Hindlimb muscle (tissue), 1 donor: Measurements from ENCODE around the gene NPTX1. TPM values are rescaled to one million over a fixed set of nuclear protein-coding genes. Genes with fewer than 3 reads are reported as not detected.

Source experiments
- DNase-seq: peaks from one replicate; pipeline ENCODE4 v3.0.0-alpha.2; 2013
- polyA plus RNA-seq: library from polyadenylated mRNA; unstranded; fragments of 120-200 nt; gene quantifications from one replicate; pipeline ENCODE4 v1.2.1, GENCODE V29; 2013; ENCODE audit not compliant: insufficient read length

The NPTX1 gene
- polyA plus RNA-seq, 1 donor: 0.43 TPM

DNA sequence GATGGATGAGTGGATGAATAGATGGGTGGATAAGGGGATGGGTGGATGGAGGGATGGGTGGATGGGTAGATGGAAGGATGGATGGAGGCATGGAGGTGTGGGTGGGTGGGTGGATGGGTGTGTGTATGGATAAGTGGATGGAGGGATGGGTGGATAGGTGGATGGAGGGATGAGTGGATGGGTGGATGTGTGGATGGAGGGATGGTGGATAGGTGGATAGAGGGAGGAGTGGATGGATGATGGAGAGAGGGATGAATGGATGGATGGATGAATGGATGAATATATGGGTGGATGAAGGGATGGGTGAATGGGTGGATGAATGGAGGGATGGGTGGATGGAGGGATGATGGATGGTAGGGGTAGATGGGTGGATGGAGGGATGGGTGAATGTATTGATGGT, 27.5 kb upstream of the NPTX1 start:
- DNase-seq: no peak

DNA sequence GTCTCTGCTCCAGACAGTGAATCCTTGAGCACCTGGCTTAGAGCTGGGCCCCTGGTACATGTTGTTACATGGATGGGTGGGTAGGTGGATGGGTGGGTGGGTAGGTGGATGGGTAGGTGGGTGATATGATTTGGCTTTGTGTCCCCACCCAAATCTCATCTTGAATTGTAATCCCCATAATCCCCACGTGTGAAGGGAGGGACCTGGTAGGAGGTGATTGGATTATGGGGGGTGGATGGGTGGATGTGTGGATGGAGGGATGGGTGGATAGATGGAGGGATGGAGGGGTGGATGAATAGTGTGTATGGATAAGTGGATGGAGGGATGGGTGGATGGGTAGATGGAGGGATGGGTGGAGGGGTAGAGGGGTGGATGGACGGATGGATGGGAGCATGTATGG, 26.6 kb upstream of the NPTX1 start:
- no peak for DNase-seq

DNA sequence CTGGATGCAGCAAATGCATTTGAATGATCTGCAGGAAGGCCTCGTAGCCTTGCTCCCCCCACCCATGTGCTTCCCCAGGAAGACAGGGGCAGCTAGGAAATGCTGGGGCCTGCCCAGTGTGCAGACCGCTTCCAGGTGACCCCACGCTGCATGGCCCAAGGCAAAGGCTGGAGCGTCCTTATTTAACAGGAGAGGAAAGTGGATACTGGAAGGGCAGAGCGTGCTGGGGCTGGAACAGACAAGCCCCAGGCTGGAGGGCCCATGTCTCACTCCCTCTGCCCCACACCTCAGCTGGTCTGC, 26.1 kb upstream of the NPTX1 start:
- DNase-seq: no peak

DNA sequence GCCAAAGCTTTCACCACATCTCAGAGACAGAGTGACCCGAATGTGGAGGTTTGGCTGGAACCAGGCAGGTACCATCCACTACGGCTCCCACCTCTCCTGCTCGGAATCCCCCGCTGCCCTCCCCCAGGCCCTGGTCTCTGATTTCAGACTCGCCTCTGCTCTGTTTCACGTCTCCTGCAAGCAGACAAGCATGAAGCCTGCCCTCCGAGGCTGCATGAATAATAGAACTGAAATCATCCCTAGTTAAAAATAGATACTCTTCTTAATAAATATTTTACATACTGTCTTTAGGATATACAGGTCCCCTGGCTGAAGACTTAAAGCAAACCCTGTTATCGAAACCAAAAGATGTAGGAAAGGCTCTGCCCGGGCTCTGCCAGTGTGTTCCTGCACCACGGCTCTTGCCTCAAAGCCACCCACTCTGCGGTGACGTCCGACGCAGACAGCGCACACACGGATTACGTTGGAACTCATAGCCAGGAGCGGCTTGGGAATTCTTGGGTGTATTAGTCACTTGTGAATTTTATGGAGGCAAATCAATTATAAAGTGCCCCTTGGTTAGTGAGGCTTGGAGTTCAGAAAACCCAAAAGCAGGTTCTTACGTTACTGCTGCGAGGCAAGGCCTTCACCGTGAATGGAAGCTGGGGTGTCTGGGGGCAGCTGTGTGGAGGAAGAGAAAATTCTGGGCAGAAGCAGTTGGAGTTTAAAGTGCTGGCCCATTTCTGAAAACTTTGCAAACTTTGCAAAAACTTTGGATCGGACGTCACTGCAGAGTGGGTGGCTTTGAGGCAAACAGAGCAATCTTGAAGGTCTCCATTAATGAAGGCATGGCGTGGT, 25.6 kb upstream of the NPTX1 start:
- no peak for DNase-seq

DNA sequence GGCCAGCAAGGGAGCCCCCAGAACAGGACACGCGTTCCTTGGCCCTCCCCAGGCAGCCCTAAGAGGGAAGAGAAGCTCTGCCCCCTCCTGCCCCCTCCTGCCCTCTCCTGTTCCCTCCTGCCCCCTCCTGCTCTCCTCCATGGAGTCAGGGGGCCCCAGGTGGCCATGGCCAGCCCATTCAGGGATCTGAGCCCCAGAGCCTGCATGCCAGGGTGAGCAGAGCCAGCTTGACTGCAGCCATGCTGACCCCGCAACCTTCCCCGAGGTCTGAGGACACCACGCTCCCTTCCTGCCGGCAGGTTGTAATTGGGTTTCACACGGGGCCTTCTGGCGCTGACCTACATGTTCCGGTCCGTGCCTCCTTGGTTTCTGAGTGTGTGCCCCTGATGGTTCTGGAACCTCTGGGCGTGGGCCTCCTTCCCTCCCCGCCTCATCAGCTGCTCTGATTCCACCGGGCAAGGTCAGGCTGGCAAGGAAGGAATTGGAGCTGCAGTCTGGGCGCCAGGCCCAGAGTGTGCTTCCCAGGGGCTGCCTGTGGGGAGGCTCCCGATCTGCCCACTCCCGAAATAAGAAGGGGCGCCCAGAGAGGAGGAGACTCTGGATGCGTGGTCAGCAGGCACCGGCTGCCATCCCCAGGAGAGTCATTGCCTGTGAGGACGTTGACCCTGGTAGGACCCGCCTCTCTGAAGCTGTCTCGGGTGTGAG, 23.7 kb upstream of the NPTX1 start:
- no peak for DNase-seq

DNA sequence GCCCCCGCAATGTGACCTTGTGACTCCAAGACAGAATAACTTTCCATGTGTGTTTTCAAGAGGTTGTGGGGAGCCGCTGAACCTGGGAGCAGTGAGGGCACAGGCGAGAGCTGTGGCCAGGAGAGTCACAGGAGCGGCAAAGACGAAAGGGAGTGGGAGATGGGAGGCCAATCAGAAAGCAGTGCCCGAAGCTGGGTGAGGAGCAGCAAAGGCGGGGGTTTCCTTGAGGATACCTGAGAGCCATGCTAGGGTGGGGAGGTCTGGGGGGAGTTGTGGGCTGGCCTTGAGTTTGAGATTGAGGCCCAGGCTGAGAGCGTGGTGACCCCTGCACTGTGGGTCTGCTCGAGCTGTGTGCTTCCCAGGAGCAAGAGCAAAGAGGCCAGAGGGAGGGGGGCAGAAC, 23.2 kb upstream of the NPTX1 start:
- DNase-seq: no peak

DNA sequence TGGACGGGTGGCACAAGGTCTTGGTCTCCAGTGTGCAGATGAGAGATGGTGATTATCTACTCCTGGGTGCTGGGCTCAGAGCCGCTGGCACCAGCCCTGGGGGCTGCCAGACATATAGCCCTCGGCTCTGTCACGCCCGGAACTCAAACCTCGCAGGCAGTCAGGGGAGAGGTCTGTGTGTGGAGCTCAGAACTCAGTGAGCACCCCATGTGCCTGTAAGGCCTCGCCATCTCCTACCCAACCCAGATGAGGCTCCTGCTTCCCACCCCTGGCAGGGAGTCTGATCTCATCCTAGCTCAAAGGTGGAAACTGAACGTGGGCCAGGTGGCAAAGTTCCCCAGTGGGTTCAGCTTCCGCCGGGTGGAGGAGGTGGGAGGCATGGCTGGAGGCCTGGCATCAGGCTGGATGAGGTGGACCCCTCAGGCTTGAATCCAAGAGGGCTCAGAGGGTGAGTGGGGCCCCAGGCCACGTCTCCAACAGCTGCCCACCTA, 22.6 kb upstream of the NPTX1 start:
- DNase-seq: no peak

DNA sequence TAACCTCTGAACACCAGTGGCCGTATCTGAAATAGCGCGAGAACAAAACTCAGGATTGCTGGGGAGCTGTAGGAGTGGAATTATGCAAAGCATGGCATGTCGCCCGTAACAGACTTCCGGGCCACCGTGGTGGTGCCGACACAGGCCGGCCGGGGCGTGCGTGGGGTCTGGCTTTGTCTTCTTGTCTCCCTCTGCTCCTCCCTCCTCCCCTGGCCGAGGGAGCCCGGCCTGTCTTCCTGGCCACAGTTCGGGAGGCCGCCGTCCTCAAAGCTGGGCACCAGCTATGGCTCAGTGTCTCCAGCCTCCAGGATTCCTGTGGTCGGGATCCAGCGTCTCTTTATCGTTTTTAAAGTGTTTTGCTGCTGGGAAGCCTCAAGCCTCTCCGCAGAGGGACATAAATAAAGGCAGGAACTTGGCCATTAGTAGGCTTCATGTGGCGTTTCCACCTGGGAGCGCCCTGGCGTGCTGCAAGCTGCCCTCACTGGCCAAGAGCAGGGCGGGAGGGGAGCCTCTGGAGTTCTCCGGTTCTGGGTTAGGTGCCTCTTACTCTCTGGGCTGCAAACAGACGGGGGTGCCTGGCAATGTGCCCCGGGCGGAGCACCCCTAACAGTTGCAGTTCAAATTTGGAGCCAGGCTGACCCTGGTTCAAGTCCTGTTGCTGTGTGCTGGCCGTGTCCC, 22.0 kb upstream of the NPTX1 start:
- peak; percentile 64 for DNase-seq

DNA sequence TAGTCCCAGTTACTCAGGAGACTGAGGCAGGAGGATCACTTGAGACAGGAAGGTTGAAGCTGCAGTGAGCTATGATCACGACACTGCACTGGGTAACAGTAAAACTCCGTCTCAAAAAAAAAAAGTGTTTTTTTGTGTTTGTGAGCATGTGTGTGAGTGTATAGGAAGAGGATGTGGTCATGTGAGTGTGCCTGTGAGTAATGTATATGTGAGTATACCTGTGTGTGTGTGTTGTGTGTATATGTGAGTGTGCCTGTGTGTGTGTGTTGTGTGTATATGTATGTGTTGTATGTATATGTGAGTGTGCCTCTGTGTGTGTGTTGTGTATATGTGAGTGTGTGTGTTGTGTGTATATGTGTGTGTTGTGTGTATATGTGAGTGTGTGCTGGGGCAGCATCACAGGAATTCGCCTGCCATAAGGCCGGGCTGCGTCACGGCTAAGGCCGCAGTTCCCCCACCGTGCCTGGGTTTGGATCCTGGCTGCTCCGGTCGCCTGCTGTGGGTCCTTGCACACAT, 21.4 kb upstream of the NPTX1 start:
- no peak for DNase-seq

DNA sequence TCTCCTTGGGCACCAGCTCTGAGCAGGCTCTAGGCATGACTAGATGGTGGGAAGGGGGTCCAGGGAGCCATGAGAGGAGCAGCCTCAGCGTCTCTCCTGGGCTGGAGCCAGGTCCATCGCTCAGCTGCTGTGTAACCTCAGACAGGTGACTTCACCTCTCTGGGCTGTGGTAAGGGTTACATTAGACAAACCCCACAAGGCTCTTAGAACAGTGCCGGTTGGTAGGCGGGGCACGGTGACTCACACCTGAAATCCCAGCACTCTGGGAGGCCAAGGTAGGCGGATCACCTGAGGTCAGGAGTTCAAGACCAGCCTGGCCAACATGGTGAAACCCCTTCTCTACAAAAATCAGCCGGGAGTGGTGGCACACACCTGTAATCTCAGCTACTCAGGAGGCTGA, 18.1 kb upstream of the NPTX1 start:
- no peak for DNase-seq

DNA sequence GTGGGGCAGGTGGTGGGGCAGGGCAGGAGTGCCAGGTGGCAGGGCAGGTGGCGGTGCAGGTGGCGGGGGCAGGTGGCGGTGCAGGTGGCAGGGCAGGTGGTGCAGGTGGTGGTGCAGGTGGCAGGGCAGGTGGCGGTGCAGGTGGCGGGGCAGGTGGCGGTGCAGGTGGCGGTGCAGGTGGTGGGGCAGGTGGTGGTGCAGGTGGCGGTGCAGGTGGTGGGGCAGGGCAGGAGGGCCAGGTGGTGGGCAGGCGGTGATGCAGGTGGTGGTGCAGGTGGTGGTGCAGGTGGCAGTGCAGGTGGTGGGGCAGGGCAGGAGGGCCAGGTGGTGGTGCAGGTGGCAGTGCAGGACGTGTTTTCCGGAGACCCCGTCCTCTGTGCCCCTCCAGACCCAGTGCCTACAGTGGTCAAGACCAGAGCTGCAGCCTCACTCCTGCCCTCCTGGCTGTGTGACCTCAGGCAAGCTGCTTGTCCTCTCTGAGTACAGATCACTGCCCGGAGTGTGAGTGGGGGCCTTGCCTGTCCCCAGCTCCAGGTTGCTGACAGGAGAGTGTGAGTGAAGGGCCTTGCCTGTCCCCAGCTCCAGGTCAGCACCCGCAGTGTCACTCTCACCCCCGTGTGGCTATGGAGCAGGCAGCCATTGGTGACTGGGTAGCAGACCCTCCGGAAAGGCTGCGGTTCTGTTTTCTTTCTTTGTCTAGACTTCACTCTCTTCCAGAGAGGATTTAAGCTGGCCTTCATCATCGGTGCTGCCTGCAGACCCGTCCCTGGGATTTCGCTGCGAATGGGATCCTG, 16.1 kb upstream of the NPTX1 start:
- DNase-seq: no peak

DNA sequence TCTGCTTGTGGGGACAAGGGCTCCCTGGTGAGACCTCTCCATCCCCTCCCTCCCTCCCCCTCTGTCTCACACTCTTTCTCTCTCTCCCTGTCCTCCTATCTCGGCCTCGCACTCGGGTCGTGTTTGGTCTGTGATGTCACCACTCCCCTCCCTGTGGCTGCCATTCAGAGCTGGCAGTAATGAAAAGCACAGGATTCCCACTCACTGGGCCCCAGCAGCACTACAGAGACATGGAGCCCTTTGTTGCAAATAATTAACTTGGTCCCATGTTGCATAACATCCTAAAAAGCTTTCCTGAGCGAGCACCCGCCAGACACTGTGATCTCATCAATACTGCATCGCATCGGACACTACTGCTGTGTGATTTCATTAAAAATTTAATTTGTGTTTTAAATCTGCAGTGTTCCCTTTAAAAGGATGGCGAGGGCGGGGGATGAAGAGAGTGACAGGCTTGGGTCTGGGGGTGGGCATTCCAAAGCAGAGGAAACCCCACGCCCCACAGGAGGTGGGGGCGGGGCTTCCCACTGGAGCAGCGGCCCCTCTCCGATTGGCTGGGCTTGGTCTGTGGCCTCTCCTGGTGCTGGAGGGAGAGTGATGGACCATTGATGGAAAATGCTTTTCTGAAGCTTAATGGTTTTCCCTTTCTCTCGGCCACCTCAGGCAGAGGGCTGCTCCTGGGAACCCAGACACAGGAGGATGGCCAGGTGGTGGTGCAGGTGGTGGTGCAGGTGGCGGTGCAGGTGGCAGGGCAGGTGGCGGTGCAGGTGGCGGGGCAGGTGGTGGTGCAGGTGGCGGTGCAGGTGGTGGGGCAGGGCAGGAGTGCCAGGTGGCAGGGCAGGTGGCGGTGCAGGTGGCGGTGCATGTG, 15.3 kb upstream of the NPTX1 start:
- no peak for DNase-seq

DNA sequence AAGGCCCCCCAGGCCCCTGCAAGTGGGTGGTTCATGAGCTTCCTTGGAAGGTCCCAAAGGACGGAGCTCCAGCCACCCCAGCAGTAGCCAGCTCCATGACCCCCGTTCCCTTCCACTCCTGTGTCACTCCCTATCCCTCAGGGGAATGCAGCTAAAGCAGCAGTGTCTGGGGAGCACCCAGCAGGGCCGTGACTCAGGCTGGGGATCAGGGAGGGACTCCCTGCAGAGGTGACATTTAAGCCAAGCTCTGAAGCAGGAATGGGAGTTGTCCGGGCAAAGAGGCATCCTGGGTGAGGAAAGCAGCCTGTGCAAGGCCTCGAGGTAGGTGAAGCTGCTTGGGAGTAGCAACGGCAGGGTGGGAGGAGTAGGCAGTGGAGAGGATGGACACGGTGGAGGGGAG, 11.1 kb upstream of the NPTX1 start:
- DNase-seq: no peak

DNA sequence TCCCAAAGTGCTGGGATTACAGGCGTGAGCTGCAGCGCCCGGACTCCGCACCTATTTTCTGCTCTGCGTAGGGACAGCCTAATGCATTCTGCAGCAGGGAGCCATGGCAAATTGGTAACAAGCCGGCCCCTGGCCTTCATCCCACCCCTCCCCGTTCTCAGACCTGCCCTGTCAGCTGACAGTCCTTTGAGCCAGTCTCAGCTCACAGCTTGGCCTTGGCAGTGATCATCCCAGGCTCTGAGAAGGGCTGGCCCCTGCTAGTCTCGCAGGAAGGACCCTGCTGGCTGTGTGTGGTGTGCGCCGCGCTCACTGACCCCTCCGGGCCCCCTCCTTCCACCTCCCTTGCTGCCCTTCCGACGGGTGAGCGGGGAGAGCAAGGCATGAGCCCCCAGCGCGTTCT, 10.3 kb upstream of the NPTX1 start:
- no peak for DNase-seq

DNA sequence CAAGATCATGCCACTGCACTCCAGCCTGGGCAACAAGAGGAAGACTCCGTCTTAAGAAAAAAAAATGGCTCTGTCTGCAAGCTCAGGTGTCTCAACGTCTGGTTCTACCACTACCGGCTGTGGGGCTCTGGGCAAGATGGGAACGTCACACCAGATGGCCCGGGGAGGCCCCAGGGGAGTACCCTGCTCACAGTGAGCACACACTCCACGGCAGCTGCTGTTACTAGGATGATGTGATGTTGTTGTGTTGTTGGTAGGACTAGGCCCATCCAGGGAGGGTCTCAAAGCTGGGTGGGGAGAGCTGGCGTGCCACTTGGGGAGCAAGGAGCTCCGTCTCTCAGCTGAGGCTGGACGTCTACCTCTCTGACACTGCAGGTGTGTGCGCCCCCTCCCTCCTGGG, 9.4 kb upstream of the NPTX1 start:
- DNase-seq: no peak

DNA sequence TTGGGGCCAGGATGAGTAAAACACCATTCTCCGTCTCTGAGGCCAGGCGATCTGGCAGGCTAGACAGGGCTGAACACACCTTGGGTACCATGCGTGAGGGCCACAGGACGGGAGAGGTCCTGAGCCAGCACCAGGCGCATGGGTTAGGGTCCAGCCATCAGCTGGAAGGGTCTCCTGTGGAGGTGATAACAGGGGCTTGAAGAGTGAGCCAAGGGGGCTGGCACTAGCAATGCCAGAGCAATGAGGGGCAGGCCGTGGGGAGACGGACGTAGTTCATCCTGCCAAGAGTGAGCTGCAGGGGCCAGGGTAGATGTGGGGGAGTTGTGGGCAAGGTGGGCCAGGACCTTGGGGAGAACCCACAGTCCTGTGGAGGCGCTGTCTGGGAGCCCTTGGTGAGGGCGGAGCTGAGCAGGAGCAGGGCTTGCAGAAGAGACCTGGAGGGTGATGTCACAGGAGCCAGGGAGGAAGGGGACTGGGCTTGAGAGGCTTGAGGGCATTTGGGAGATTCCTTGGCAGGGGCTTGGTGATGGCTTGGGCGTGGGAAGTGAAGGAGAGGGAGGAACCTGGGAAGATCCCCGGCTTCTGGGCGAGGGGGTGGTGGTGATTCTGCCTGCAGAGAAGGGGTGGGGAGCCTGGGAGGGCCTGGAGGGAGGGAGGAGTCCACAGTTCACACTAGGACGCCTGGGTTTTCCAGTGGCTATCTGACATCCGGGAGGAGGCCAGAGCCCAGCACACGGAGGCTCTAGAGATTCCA, 6.3 kb upstream of the NPTX1 start:
- no peak for DNase-seq

DNA sequence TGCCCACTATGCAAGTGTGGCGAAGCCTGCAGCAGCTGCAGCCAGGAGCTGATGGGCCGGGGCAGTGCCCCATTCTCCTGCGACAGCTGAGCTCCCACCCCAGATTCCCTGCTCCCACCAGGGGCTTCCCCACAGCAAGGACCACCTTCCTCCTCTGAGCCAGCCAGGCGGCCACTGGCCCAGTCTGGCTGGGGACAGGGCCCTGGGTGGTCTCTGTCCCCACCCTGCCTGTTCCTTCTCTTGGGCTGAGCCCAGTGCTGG, 5.6 kb upstream of the NPTX1 start:
- no peak for DNase-seq

DNA sequence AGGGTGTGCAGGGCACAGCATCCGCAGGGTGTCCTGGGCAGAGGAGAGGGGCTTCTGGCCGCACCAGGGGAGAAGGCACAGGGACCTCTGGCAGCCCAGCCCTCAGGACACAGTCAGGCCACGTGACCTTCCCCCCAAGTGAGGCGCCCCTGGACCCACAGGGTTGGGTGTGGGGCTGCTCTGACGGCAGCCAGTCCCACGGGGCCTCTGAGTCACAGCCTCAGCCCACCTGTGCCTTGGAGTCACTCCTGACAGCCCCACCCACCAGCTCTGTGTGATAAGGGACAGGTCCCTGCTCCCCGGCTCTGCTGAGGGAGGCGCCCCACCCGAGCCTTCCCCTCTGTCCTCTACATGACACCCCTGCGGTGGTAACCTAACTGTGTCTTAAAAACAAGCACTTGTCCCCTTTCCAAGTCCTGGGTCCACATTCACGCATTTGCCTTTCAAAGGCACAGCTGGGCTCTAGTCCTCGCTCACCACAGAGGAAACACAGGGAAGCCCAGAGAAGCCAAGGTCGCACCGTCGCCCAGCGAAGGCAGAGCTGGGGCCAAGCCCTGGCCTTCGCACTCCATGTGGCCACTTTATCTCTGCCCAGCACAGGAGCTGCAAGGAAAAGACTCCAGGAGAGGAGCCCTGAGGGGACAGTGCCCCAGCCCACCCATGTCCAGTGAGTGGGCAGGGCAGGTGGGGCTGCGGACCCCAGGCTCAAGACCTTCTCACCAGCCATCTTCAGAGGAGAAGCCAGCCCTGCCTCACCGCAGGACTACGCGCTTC, 5.1 kb upstream of the NPTX1 start:
- DNase-seq: no peak

DNA sequence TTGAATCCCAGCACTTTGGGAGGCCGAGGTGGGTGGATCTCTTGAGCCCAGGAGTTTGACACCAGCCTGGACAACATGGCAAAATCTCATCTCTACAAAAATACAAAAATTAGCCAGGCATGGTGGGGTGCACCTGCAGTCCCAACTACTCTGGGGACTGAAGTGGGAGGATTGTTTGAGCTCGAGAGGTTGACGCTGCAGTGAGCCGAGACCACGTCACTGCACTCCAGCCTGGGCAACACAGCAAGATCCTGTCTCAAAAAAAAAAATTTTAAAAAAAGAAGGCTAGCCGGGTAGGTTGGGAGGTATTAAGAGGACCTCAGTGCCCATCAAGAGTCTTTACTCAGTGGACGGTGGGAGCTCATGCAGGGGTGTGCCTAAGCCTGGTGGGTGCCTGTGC, 3.8 kb upstream of the NPTX1 start:
- DNase-seq: no peak

DNA sequence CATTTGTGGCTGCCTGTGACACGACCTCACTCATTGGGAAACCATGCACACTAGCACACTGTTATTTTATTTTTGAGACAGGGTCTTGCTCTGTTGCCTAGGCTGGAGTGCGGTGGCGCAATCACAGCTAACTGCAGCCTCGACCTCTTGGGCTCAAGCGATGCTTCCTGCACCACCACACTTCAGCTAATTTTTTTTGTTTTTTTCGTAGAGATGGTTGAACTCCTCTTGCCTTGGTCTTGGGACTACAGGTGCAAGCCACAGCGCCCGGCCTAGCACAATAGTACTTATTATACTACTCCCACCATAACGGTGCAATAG, 2.8 kb upstream of the NPTX1 start:
- no peak for DNase-seq
